Tibial artery (tissue), 4 donors: ENCODE measurements around the gene FUBP3.

Experiments
- DNase-seq, 2 donors: peaks; one replicate each; pipeline ENCODE4 v3.0.0-alpha.2; 2019
- H3K27ac ChIP-seq, 2 donors: fragments of 200-600 bp; sonication (generic) in 1 of 2; 1 replicate in 1 of 2; 2 replicates in 1 of 2; pipeline ENCODE4 v1.5.1; 2018 to 2019; ENCODE audit warnings: mild to moderate bottlenecking in 1 of 2
- H3K27me3 ChIP-seq, 2 donors: fragments of 200-600 bp; sonication (generic) in 1 of 2; one replicate each; pipeline versions ENCODE4 v1.5.1 to v1.6.0; 2016 to 2019
- H3K36me3 ChIP-seq, 3 donors: fragments of 200-600 bp; sonication (generic) in 2 of 3; one replicate each; pipeline ENCODE4 v1.5.1; 2016 to 2019; ENCODE audit warnings: mild to moderate bottlenecking in 2 of 3
- H3K4me1 ChIP-seq, 4 donors: fragments of 200-600 bp; sonication (generic) in 2 of 4; 1 replicate in 3 of 4; 2 replicates in 1 of 4; pipeline ENCODE4 v1.5.1; 2016 to 2019
- H3K4me3 ChIP-seq, 2 donors: fragments of 200-600 bp; sonication (generic) in 1 of 2; 1 replicate in 1 of 2; 2 replicates in 1 of 2; pipeline ENCODE4 v1.5.1; 2018 to 2019; ENCODE audit warnings: mild to moderate bottlenecking in 2 of 2
- H3K9me3 ChIP-seq, 3 donors: fragments of 200-600 bp; sonication (generic) in 1 of 3; one replicate each; pipeline ENCODE4 v1.5.1; 2016 to 2019
- CTCF ChIP-seq, 2 experiments: fragments of 200-600 bp in 1 of 2; fragments of 450-650 bp in 1 of 2; IDR thresholded peaks; one replicate each; pipeline ENCODE4 v1.5.1; 2017 to 2019; ENCODE audit warnings: antibody characterized with exemption in 2 of 2, mild to moderate bottlenecking in 1 of 2, moderate library complexity in 1 of 2
- intact Hi-C: fragments of 100-400 bp; cut with DNase I; formaldehyde crosslinking; loops from one replicate; pipeline ENCODE4 v1.15.0; 2023; ENCODE audit warnings: low total_unique reads

FUBP3 gene

DNA sequence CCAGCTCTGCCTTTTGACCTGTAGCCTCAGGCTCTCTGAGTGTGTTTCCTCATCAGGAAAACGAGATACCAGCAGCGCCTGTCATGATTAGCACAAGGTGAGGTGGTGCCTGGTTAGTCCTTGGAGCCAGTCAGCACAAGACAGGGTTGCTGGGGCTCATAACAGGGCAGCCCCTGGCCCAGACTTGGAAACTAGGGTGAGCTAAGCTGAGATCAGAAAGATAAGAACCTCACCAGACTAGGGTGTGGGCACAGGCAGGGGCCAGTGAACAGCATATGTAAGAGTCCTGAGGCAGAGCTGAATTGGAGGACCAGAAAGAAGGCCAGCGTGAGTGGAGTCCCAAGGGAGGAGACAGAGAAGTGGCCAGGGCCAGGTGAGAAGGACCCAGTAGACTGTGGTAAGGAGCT, 42.7 kb upstream of the FUBP3 start:
- intact Hi-C loops = no loop called here
- H3K4me3 ChIP-seq = no peak overlapping the region
- peaks cover 0 to 86% of the 10 kb centered on the region in 2 donors for H3K27me3 ChIP-seq
- no peak for TF ChIP-seq CTCF (IDR thresholded peaks at IDR 0.05)
- peaks cover 0 to 11% (median 5%) of the 10 kb centered on the region in 4 donors for H3K4me1 ChIP-seq
- H3K27ac ChIP-seq = no peak overlapping the region
- no peak for DNase-seq
- no peaks in the 10 kb centered on the region for H3K36me3 ChIP-seq
- H3K9me3 ChIP-seq = no peaks in the 10 kb centered on the region

- DNase-seq = no peak
- Histone ChIP-seq H3K27me3 (peaks cover 0 to 91% of the 10 kb centered on the region in 2 donors), H3K4me1 (peaks cover 0 to 11% (median 5%) of the 10 kb centered on the region in 4 donors), H3K27ac (no peak overlapping the region), H3K36me3 (no peaks in the 10 kb centered on the region), H3K9me3 (no peaks in the 10 kb centered on the region), H3K4me3 (no peak overlapping the region)
- intact Hi-C loops = no loop called here
- TF ChIP-seq CTCF (IDR thresholded peaks at IDR 0.05) = no peak
Measured at GRCh38 chr9:130537346-130538050, 41.9 kb upstream of the FUBP3 start.

DNA sequence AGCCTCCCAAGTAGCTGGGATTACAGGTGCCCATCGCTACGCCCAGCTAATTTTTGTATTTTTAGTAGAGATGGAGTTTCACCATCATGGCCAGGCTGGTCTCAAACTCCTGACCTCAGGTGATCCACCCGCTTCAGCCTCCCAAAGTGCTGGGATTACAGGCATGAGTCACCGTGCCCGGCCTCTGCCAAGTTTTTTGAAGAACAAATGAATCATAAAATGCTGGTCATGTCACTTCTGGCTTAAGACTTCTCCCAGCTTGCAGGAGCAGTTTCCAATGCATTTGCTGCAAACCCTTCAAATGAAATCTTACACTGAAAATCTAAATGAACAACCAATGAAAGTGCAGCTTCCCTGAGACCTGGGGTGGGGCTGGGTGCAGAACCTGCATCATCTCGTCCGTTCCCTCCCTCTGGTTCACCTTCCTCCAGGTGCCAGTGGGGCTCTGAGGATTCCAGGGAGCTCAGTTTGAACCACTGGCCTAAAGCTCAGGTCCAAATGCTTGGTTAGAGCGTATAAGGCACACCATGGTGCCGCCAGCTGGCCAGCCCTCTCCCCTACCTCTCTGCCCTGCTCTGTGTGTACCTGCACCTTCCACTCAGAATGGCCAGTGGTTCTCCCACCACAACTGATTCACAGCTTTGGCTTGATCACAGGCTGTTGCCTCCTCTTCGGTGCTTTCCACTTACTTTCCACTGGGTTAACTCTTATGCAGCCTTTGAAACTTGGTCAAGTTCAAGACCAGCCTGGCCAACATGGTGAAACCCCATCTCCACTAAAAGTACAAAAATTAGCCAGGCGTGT, 39.8 kb upstream of the FUBP3 start:
- no peak for DNase-seq
- TF ChIP-seq CTCF (IDR thresholded peaks at IDR 0.05) = no peak
- H3K36me3 ChIP-seq = no peaks in the 10 kb centered on the region
- intact Hi-C loops = no loop called here
- no peak overlapping the region for H3K4me3 ChIP-seq
- H3K4me1 ChIP-seq = peaks cover 0 to 11% (median 5%) of the 10 kb centered on the region in 4 donors
- no peak overlapping the region for H3K27ac ChIP-seq
- peaks cover 0 to 86% of the 10 kb centered on the region in 2 donors for H3K27me3 ChIP-seq
- no peaks in the 10 kb centered on the region for H3K9me3 ChIP-seq

GRCh38 chr9:130541533-130541932, 37.8 kb upstream of the FUBP3 start:
- peaks cover 0 to 72% of the 10 kb centered on the region in 2 donors for H3K27me3 ChIP-seq
- no peak overlapping the region for H3K4me3 ChIP-seq
- no peak for TF ChIP-seq CTCF (IDR thresholded peaks at IDR 0.05)

DNA sequence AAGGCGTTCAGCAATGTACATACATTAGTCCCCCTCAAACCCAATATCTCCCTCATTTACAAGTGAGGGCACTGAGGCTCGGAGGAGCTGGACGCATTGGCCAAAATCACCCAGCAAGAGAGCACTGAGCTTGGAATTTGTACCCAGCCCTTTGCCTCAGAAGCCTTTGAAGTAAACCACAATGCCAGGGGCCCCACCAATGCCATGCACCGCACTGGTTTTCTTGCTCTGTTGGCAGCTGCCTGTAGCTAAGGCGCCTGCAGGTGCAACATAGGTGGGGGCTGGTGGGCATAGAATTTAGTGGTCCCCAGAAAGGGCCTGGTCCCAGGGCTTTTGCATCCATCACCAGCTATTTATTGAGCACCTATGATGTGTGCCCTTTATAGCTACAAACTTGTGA, 37.3 kb upstream of the FUBP3 start:
- H3K4me3 ChIP-seq = no peak overlapping the region
- peaks cover 0 to 71% of the 10 kb centered on the region in 2 donors for H3K27me3 ChIP-seq
- intact Hi-C loops = no loop called here
- no peaks in the 10 kb centered on the region for H3K9me3 ChIP-seq
- H3K4me1 ChIP-seq = no peaks in the 10 kb centered on the region
- no peak for TF ChIP-seq CTCF (IDR thresholded peaks at IDR 0.05)
- no peak for DNase-seq
- no peaks in the 10 kb centered on the region for H3K36me3 ChIP-seq
- H3K27ac ChIP-seq = no peak overlapping the region

More at GRCh38 chr9:130541533-130541932, 37.8 kb upstream of the FUBP3 start:
- intact Hi-C loops = no loop called here
- no peak for DNase-seq
- Histone ChIP-seq H3K27ac (no peak overlapping the region), H3K9me3 (no peaks in the 10 kb centered on the region), H3K36me3 (no peaks in the 10 kb centered on the region), H3K4me1 (no peaks in the 10 kb centered on the region)
